ENCODE data around the gene PPARD. TPM values are rescaled to one million over a fixed set of nuclear protein-coding genes. Genes with fewer than 3 reads are reported as not detected.

The PPARD gene
- total RNA-seq, 2 donors from 2014 or later: 11.0 to 14.8 TPM

- no peak overlapping the region for H3K4me3 ChIP-seq
- H3K4me1 ChIP-seq: no peaks in the 10 kb centered on the region
- peaks cover 0 to 10% of the 10 kb centered on the region in 2 donors for H3K9me3 ChIP-seq
- no peaks in the 10 kb centered on the region for H3K27me3 ChIP-seq
- H3K27ac ChIP-seq: no peak overlapping the region
- no peak for TF ChIP-seq CTCF (IDR thresholded peaks at IDR 0.05)
- no peak for DNase-seq (ENCODE audit: low spot score)
- peaks cover 40% of the 10 kb centered on the region for H3K36me3 ChIP-seq
These were observed 82.9 kb downstream of the PPARD start for GRCh38 chr6:35425284-35425683.

GRCh38 chr6:35426074-35426473, 83.7 kb downstream of the PPARD start:
- no peak for TF ChIP-seq CTCF (IDR thresholded peaks at IDR 0.05)
- H3K36me3 ChIP-seq: peaks cover 40% of the 10 kb centered on the region

GRCh38 chr6:35427435-35427834, 85.1 kb downstream of the PPARD start:
- Histone ChIP-seq H3K36me3 (peaks cover 32% of the 10 kb centered on the region), H3K4me3 (no peak overlapping the region), H3K9me3 (peaks cover 0 to 10% of the 10 kb centered on the region in 2 donors), H3K4me1 (no peaks in the 10 kb centered on the region), H3K27me3 (no peaks in the 10 kb centered on the region), H3K27ac (no peak overlapping the region)
- TF ChIP-seq CTCF (IDR thresholded peaks at IDR 0.05): no peak
- DNase-seq (ENCODE audit: low spot score): no peak

More at GRCh38 chr6:35426074-35426473, 83.7 kb downstream of the PPARD start:
- Histone ChIP-seq H3K4me3 (no peak overlapping the region), H3K9me3 (peaks cover 0 to 10% of the 10 kb centered on the region in 2 donors), H3K27ac (no peak overlapping the region), H3K4me1 (no peaks in the 10 kb centered on the region), H3K27me3 (no peaks in the 10 kb centered on the region)
- no peak for DNase-seq (ENCODE audit: low spot score)

- Histone ChIP-seq H3K9me3 (peaks cover 0 to 10% of the 10 kb centered on the region in 2 donors), H3K4me1 (no peaks in the 10 kb centered on the region), H3K36me3 (peaks cover 32% of the 10 kb centered on the region), H3K27me3 (no peaks in the 10 kb centered on the region), H3K27ac (no peak overlapping the region), H3K4me3 (no peak overlapping the region)
- DNase-seq (ENCODE audit: low spot score): no peak
- no peak for TF ChIP-seq CTCF (IDR thresholded peaks at IDR 0.05)
These were observed 85.5 kb downstream of the PPARD start for GRCh38 chr6:35427851-35428321.

- TF ChIP-seq CTCF (IDR thresholded peaks at IDR 0.05): no peak
- H3K27me3 ChIP-seq: no peaks in the 10 kb centered on the region
- H3K9me3 ChIP-seq: peaks cover 0 to 10% of the 10 kb centered on the region in 2 donors
- no peak overlapping the region for H3K4me3 ChIP-seq
- H3K36me3 ChIP-seq: peaks cover 30% of the 10 kb centered on the region
- no peaks in the 10 kb centered on the region for H3K4me1 ChIP-seq
- DNase-seq (ENCODE audit: low spot score): no peak
- H3K27ac ChIP-seq: no peak overlapping the region
These were observed 86.2 kb downstream of the PPARD start for GRCh38 chr6:35428421-35429149.
